K562 (cell line): ENCODE data around the gene HDLBP. TPM values are rescaled to one million over a fixed set of nuclear protein-coding genes. Genes with fewer than 3 reads are reported as not detected.

Experiments used
- CREM ChIP-seq: IDR thresholded peaks from 2 replicates; pipeline ENCODE4 v1.6.1; 2014; ENCODE audit warnings: antibody characterized with exemption, low read depth
- CXXC5 ChIP-seq: fragments of 250-450 bp; sonication (Bioruptor Pico); IDR thresholded peaks from 2 replicates; pipeline ENCODE4 v1.8.0; 2022; ENCODE audit warnings: inconsistent platforms, mild to moderate bottlenecking, moderate library complexity
- ELK3 ChIP-seq: fragments of 450-650 bp; formaldehyde crosslinking; IDR thresholded peaks from 2 replicates; pipeline ENCODE4 v1.4.0; 2020; ENCODE audit warnings: mild to moderate bottlenecking
- ETV5 ChIP-seq: sonication (generic); formaldehyde crosslinking; IDR thresholded peaks from 2 replicates; pipeline ENCODE4 v1.4.0; 2020; ENCODE audit warnings: low read depth, mild to moderate bottlenecking, missing genetic modification reagents
- FOXP1 ChIP-seq: sonication (generic); formaldehyde crosslinking; IDR thresholded peaks from 2 replicates; pipeline ENCODE4 v1.8.0; 2022; ENCODE audit warnings: mild to moderate bottlenecking, missing genetic modification reagents
- GABPB2 ChIP-seq: fragments of 250-450 bp; sonication (Bioruptor Pico); conservative IDR thresholded peaks from 2 replicates; pipeline ENCODE4 v1.5.1; 2021; ENCODE audit warnings: mild to moderate bottlenecking
- MCM2 ChIP-seq: fragments of 450-650 bp; IDR thresholded peaks from 2 replicates; pipeline ENCODE4 v1.6.1; 2017; ENCODE audit warnings: low read depth, mild to moderate bottlenecking
- NCOA2 ChIP-seq, 2 experiments: fragments of 450-650 bp; IDR thresholded peaks; 2 replicates each; pipeline ENCODE4 v1.6.1; 2018; ENCODE audit warnings: mild to moderate bottlenecking in 2 of 2, moderate library complexity in 1 of 2; ENCODE audit not compliant: partially characterized antibody in 2 of 2
- NKRF ChIP-seq: fragments of 450-650 bp; IDR thresholded peaks from 2 replicates; pipeline ENCODE4 v1.6.1; 2016; ENCODE audit warnings: borderline replicate concordance
- RBM22 ChIP-seq: fragments of 200-400 bp; formaldehyde crosslinking; IDR thresholded peaks from 2 replicates; pipeline ENCODE4 v1.6.1; 2018; ENCODE audit warnings: low read length, low read depth; ENCODE audit not compliant: poor library complexity, severe bottlenecking
- STAT5B ChIP-seq: fragments of 250-450 bp; sonication (Bioruptor Pico); IDR thresholded peaks from 2 replicates; pipeline ENCODE4 v1.8.0; 2021; ENCODE audit warnings: mild to moderate bottlenecking, inconsistent platforms
- TSC22D4 ChIP-seq: fragments of 450-650 bp; IDR thresholded peaks from 2 replicates; pipeline ENCODE4 v1.6.1; 2016; ENCODE audit warnings: missing genetic modification characterization, missing biosample characterization, control low read depth
- WHSC1 ChIP-seq: IDR thresholded peaks from one replicate; pipeline ENCODE4 v1.6.1; 2012; ENCODE audit warnings: low read length, control low read depth, inconsistent platforms
- YY1 ChIP-seq, 3 experiments: IDR thresholded peaks; 2 replicates each; pipeline ENCODE4 v1.6.1; 2011; ENCODE audit warnings: low read length in 2 of 3, mild to moderate bottlenecking in 2 of 3, moderate library complexity in 2 of 3, borderline replicate concordance in 1 of 3, control low read depth in 1 of 3, low read depth in 1 of 3; ENCODE audit not compliant: insufficient read depth in 3 of 3, insufficient replicate concordance in 2 of 3, control insufficient read depth in 1 of 3, insufficient read length in 1 of 3; ENCODE audit errors: extremely low read depth in 1 of 3
- ZBED1 ChIP-seq: IDR thresholded peaks from 2 replicates; pipeline ENCODE4 v1.6.1; 2014
- ZFP91 ChIP-seq: sonication (generic); formaldehyde crosslinking; IDR thresholded peaks from 2 replicates; pipeline ENCODE4 v1.8.0; 2022; ENCODE audit warnings: mild to moderate bottlenecking, missing genetic modification reagents
- ZFX ChIP-seq: sonication (generic); formaldehyde crosslinking; IDR thresholded peaks from 2 replicates; pipeline ENCODE4 v1.8.0; 2022; ENCODE audit warnings: mild to moderate bottlenecking, missing genetic modification reagents, moderate library complexity
- ZNF347 ChIP-seq: fragments of 450-650 bp; formaldehyde crosslinking; IDR thresholded peaks from 2 replicates; pipeline ENCODE4 v1.4.0; 2020; ENCODE audit warnings: low read depth, mild to moderate bottlenecking, moderate library complexity
- ZNF57 ChIP-seq: fragments of 450-650 bp; formaldehyde crosslinking; IDR thresholded peaks from 2 replicates; pipeline ENCODE4 v1.4.0; 2020; ENCODE audit warnings: mild to moderate bottlenecking, moderate library complexity
- ZNF644 ChIP-seq: fragments of 200-800 bp; sonication (Bioruptor generic); IDR thresholded peaks from 2 replicates; pipeline ENCODE4 v1.6.1; 2016; ENCODE audit warnings: low read depth, missing genetic modification characterization, missing compliant biosample characterization
- ZNF76 ChIP-seq: fragments of 250-450 bp; sonication (Bioruptor Pico); IDR thresholded peaks from 2 replicates; pipeline ENCODE4 v1.4.0; 2020; ENCODE audit warnings: mild to moderate bottlenecking, moderate library complexity, borderline replicate concordance
- ZNF764 ChIP-seq: fragments of 250-450 bp; sonication (Bioruptor Pico); IDR thresholded peaks from 2 replicates; pipeline ENCODE4 v1.4.0; 2020; ENCODE audit warnings: low read depth, mild to moderate bottlenecking, moderate library complexity
- ZNF766 ChIP-seq: fragments of 200-800 bp; sonication (Bioruptor generic); conservative IDR thresholded peaks from 2 replicates; pipeline ENCODE4 v1.6.1; 2016; ENCODE audit warnings: missing genetic modification characterization, missing compliant biosample characterization
- ZNF780A ChIP-seq: fragments of 250-450 bp; sonication (Bioruptor Pico); IDR thresholded peaks from 2 replicates; pipeline ENCODE4 v1.5.0; 2021; ENCODE audit warnings: mild to moderate bottlenecking
- ZSCAN29 ChIP-seq: fragments of 450-650 bp; IDR thresholded peaks from 2 replicates; pipeline ENCODE4 v1.6.1; 2017
- polyA plus RNA-seq, 8 experiments: library from polyadenylated mRNA; depleted of rRNA in 4 of 8; stranded (reverse) in 5 of 8; unstranded in 3 of 8; fragments of >200 nt; fragmentation: Nextera tagmentation in 2 of 8; fragmentation: Illumina TruSeq in 1 of 8; extraction: Ambion mirVana in 2 of 8; extraction: Trizol in 1 of 8; gene quantifications; 2 replicates each; pipeline versions ENCODE4 v1.2.1 to v1.2.3, GENCODE V29; 2011 to 2014; ENCODE audit warnings: inconsistent platforms in 1 of 8, missing spikeins in 1 of 8
- total RNA-seq, 7 experiments: library from RNA; depleted of rRNA in 6 of 7; stranded (reverse); fragments of >200 nt in 6 of 7; fragmentation: Illumina TruSeq in 2 of 7; extraction: Trizol in 2 of 7; gene quantifications; 2 replicates each; pipeline versions ENCODE4 v1.2.1 to v1.2.3, GENCODE V29; 2011 to 2021; ENCODE audit warnings: low replicate concordance in 1 of 7

The HDLBP gene
- total and polyA plus RNA-seq, 9 of the 15 experiments (the other 6 are each of a cell fraction or from before 2014, with no cell fraction given) = 24.4 to 378 (median 146) TPM

- TF ChIP-seq RBM22 = no peak
- TF ChIP-seq NKRF = no peak
- TF ChIP-seq ZFP91 (CRISPR knock-in tag) = no peak
- peak; percentile 13 for TF ChIP-seq CXXC5
- no peak for TF ChIP-seq NCOA2 (IDR thresholded peaks at IDR 0.05; ENCODE audit: partially characterized antibody in 2 of 2)
- no peak for TF ChIP-seq WHSC1
- TF ChIP-seq ZNF764 (CRISPR knock-in tag) = no peak
- TF ChIP-seq ZNF57 (CRISPR knock-in tag) = no peak
- no peak for TF ChIP-seq TSC22D4 (tag)
- TF ChIP-seq ZNF780A (CRISPR knock-in tag) = no peak
- no peak for TF ChIP-seq YY1 (IDR thresholded peaks at IDR 0.05; ENCODE audit: borderline replicate concordance in 1 of 3, control insufficient read depth in 1 of 3, extremely low read depth in 1 of 3, insufficient read depth in 3 of 3, insufficient read length in 1 of 3, insufficient replicate concordance in 2 of 3, low read depth in 1 of 3, low read length in 2 of 3)
- no peak for TF ChIP-seq ELK3 (CRISPR knock-in tag)
- no peak for TF ChIP-seq ZNF347
- TF ChIP-seq ETV5 (CRISPR knock-in tag) = no peak
- no peak for TF ChIP-seq ZNF76 (CRISPR knock-in tag)
- TF ChIP-seq ZSCAN29 = no peak
- TF ChIP-seq ZBED1 = no peak
- TF ChIP-seq ZNF644 (tag) = peak; percentile 77; the same call in 1 of the 2 replicates
- no peak for TF ChIP-seq MCM2
- peak; percentile 3; the same call in 1 of the 2 replicates for TF ChIP-seq ZFX (CRISPR knock-in tag)
- no peak for TF ChIP-seq GABPB2 (CRISPR knock-in tag)
- peak; percentile 29; the same call in 1 of the 2 replicates for TF ChIP-seq CREM
- TF ChIP-seq STAT5B (CRISPR knock-in tag) = no peak
- TF ChIP-seq ZNF766 (CRISPR knock-in tag) = peak; percentile 93
- TF ChIP-seq FOXP1 (CRISPR knock-in tag) = 0 out of 2 replicates have a peak, but pooled peaks have one; percentile 47
Measured at GRCh38 chr2:241218131-241219029, 97.1 kb downstream of the HDLBP start (continued).
